HepG2 (cell line): Measurements from ENCODE around the gene ZG16. TPM values are rescaled to one million over a fixed set of nuclear protein-coding genes. Genes with fewer than 3 reads are reported as not detected.

ENCODE experiments used
- AHR ChIP-seq: IDR thresholded peaks from 2 replicates; pipeline ENCODE4 v1.6.1; 2018; ENCODE audit warnings: missing genetic modification reagents, missing compliant biosample characterization
- HES4 ChIP-seq: sonication (generic); formaldehyde crosslinking; IDR thresholded peaks from 2 replicates; pipeline ENCODE4 v1.9.0; 2021; ENCODE audit warnings: mild to moderate bottlenecking, missing genetic modification reagents, borderline replicate concordance
- IRX3 ChIP-seq: sonication (generic); formaldehyde crosslinking; IDR thresholded peaks from 2 replicates; pipeline ENCODE4 v1.8.1; 2023; ENCODE audit warnings: mild to moderate bottlenecking, low read depth, missing genetic modification reagents, borderline replicate concordance
- NAIF1 ChIP-seq: sonication (generic); formaldehyde crosslinking; IDR thresholded peaks from 2 replicates; pipeline ENCODE4 v1.5.0; 2020; ENCODE audit warnings: mild to moderate bottlenecking, missing genetic modification reagents, borderline replicate concordance
- RBFOX2 ChIP-seq: fragments of 200-400 bp; formaldehyde crosslinking; IDR thresholded peaks from 2 replicates; pipeline ENCODE4 v1.6.1; 2017; ENCODE audit warnings: low read depth, mild to moderate bottlenecking, low read length
- TBL1XR1 ChIP-seq: fragments of 150-350 bp; IDR thresholded peaks from 2 replicates; pipeline ENCODE4 v1.6.1; 2014; ENCODE audit warnings: borderline replicate concordance, low read length; ENCODE audit not compliant: partially characterized antibody
- TRIM24 ChIP-seq: sonication (generic); formaldehyde crosslinking; IDR thresholded peaks from 2 replicates; pipeline ENCODE4 v1.8.0; 2022; ENCODE audit warnings: mild to moderate bottlenecking, missing genetic modification reagents
- U2AF2 ChIP-seq: fragments of 200-400 bp; formaldehyde crosslinking; IDR thresholded peaks from 2 replicates; pipeline ENCODE4 v1.6.1; 2017; ENCODE audit warnings: low read depth, mild to moderate bottlenecking, low read length
- XRCC5 ChIP-seq: fragments of 200-400 bp; formaldehyde crosslinking; optimal IDR thresholded peaks from 2 replicates; pipeline ENCODE3; 2017; ENCODE audit warnings: mild to moderate bottlenecking, low read length
- ZBTB7A ChIP-seq: sonication (generic); formaldehyde crosslinking; IDR thresholded peaks from 2 replicates; pipeline ENCODE4 v1.8.0; 2022; ENCODE audit warnings: mild to moderate bottlenecking, missing genetic modification reagents
- ZFY ChIP-seq: sonication (generic); formaldehyde crosslinking; IDR thresholded peaks from 2 replicates; pipeline ENCODE4 v1.4.0; 2020; ENCODE audit warnings: missing genetic modification reagents
- ZMYM2 ChIP-seq: sonication (generic); formaldehyde crosslinking; IDR thresholded peaks from 2 replicates; pipeline ENCODE4 v1.8.0; 2022; ENCODE audit warnings: mild to moderate bottlenecking, missing genetic modification reagents
- ZNF121 ChIP-seq: sonication (generic); formaldehyde crosslinking; IDR thresholded peaks from 2 replicates; pipeline ENCODE4 v1.5.0; 2020; ENCODE audit warnings: mild to moderate bottlenecking, missing genetic modification reagents
- ZNF138 ChIP-seq: sonication (generic); formaldehyde crosslinking; IDR thresholded peaks from 2 replicates; pipeline ENCODE4 v1.5.0; 2020; ENCODE audit warnings: mild to moderate bottlenecking, low read depth, missing genetic modification reagents
- ZNF235 ChIP-seq: sonication (generic); formaldehyde crosslinking; IDR thresholded peaks from 2 replicates; pipeline ENCODE4 v1.8.1; 2023; ENCODE audit warnings: mild to moderate bottlenecking, missing genetic modification reagents, borderline replicate concordance
- ZNF263 ChIP-seq: sonication (generic); formaldehyde crosslinking; IDR thresholded peaks from 2 replicates; pipeline ENCODE4 v1.4.0; 2020; ENCODE audit warnings: missing genetic modification reagents
- ZNF430 ChIP-seq: sonication (generic); formaldehyde crosslinking; IDR thresholded peaks from 2 replicates; pipeline ENCODE4 v1.9.0; 2021; ENCODE audit warnings: mild to moderate bottlenecking, missing genetic modification reagents
- ZNF441 ChIP-seq: sonication (generic); formaldehyde crosslinking; IDR thresholded peaks from 2 replicates; pipeline ENCODE4 v1.7.0; 2021; ENCODE audit warnings: missing genetic modification reagents, borderline replicate concordance
- ZNF563 ChIP-seq: sonication (generic); formaldehyde crosslinking; IDR thresholded peaks from 2 replicates; pipeline ENCODE4 v1.8.0; 2022; ENCODE audit warnings: mild to moderate bottlenecking, moderate library complexity, missing genetic modification reagents
- ZNF572 ChIP-seq: sonication (generic); formaldehyde crosslinking; IDR thresholded peaks from 2 replicates; pipeline ENCODE4 v1.5.1; 2020; ENCODE audit warnings: mild to moderate bottlenecking, missing genetic modification reagents
- ZNF709 ChIP-seq: sonication (generic); formaldehyde crosslinking; IDR thresholded peaks from 2 replicates; pipeline ENCODE4 v1.5.0; 2020; ENCODE audit warnings: mild to moderate bottlenecking, missing genetic modification reagents
- ZSCAN29 ChIP-seq: sonication (generic); formaldehyde crosslinking; conservative IDR thresholded peaks from 2 replicates; pipeline ENCODE4 v1.4.0; 2020; ENCODE audit warnings: mild to moderate bottlenecking, missing genetic modification reagents
- polyA plus RNA-seq, 8 experiments: library from polyadenylated mRNA; depleted of rRNA in 3 of 8; stranded (reverse) in 7 of 8; unstranded in 1 of 8; fragments of >200 nt; fragmentation: Illumina TruSeq in 4 of 8; extraction: Trizol in 4 of 8; gene quantifications; 2 replicates each; pipeline versions ENCODE4 v1.2.1 to v1.2.3, GENCODE V29; 2011 to 2016; ENCODE audit warnings: low read depth in 4 of 8, missing spikeins in 1 of 8, mixed read lengths in 1 of 8; ENCODE audit not compliant: insufficient read depth in 1 of 8
- total RNA-seq, 5 experiments: library from RNA; depleted of rRNA; stranded (reverse); fragments of >200 nt; fragmentation: Illumina TruSeq; extraction: Trizol; gene quantifications; 2 replicates each; pipeline ENCODE4 v1.2.3, GENCODE V29; 2016; ENCODE audit warnings: low read depth in 1 of 5
- TF ChIP-seq, protein P1 (sequence below): sonication (generic); formaldehyde crosslinking; IDR thresholded peaks from 2 replicates; pipeline ENCODE4 v1.5.0; 2020; ENCODE audit warnings: mild to moderate bottlenecking, missing genetic modification reagents
- TF ChIP-seq, protein P2 (sequence below): sonication (generic); formaldehyde crosslinking; IDR thresholded peaks from 2 replicates; pipeline ENCODE4 v1.4.0; 2020; ENCODE audit warnings: missing genetic modification reagents
- TF ChIP-seq, protein P3 (sequence below): IDR thresholded peaks from 2 replicates; pipeline ENCODE4 v1.6.1; 2016; ENCODE audit warnings: missing compliant biosample characterization, missing genetic modification reagents, borderline replicate concordance

Gene ZG16
- total and polyA plus RNA-seq, 2 of the 13 experiments (the other 11 are each of a cell fraction or from before 2014, with no cell fraction given), result 0.04 to 0.07 TPM

DNA sequence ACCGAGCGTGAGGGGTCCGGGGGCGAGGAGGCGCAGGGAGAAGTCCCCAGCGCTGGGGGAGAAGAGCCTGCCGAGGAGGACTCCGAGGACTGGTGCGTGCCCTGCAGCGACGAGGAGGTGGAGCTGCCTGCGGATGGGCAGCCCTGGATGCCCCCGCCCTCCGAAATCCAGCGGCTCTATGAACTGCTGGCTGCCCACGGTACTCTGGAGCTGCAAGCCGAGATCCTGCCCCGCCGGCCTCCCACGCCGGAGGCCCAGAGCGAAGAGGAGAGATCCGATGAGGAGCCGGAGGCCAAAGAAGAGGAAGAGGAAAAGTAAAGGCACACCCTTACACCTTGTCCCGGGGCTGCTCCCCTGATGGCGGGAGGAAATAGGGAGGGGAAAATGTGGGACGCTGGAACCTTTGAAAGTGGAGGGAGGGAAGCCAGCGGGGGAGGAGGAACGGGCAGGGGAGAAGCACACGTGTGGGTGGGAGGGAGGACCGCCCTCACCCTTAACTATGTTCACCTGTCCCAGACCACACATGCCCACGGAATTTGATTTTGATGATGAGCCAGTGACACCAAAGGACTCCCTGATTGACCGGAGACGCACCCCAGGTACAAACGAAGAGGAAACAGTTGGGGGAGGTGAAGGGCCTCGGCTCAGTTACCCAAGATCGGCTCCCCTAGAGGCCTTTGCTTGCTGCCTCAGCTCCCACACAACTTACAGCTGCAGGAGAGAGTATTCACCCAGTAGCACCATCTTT is 38.8 kb downstream of the ZG16 start (continued):
- no peak for TF ChIP-seq XRCC5
- TF ChIP-seq ZMYM2 (CRISPR knock-in tag), result peak; percentile 72
- TF ChIP-seq, protein P1, sequence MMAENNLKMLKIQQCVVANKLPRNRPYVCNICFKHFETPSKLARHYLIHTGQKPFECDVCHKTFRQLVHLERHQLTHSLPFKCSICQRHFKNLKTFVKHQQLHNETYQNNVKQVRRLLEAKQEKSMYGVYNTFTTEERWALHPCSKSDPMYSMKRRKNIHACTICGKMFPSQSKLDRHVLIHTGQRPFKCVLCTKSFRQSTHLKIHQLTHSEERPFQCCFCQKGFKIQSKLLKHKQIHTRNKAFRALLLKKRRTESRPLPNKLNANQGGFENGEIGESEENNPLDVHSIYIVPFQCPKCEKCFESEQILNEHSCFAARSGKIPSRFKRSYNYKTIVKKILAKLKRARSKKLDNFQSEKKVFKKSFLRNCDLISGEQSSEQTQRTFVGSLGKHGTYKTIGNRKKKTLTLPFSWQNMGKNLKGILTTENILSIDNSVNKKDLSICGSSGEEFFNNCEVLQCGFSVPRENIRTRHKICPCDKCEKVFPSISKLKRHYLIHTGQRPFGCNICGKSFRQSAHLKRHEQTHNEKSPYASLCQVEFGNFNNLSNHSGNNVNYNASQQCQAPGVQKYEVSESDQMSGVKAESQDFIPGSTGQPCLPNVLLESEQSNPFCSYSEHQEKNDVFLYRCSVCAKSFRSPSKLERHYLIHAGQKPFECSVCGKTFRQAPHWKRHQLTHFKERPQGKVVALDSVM (CRISPR knock-in tag), result peak; percentile 82
- TF ChIP-seq ZNF441, result no peak
- 0 out of 2 replicates have a peak, but pooled peaks have one; percentile 8 for TF ChIP-seq ZSCAN29
- TF ChIP-seq ZBTB7A (CRISPR knock-in tag), result peak; percentile 9; the same call in 1 of the 2 replicates
- peak; percentile 60; the same call in 1 of the 2 replicates for TF ChIP-seq AHR
- TF ChIP-seq ZFY (CRISPR knock-in tag), result peak; percentile 25; the same call in 1 of the 2 replicates
- TF ChIP-seq ZNF138 (CRISPR knock-in tag), result 0 out of 2 replicates have a peak, but pooled peaks have one; percentile 2
- TF ChIP-seq ZNF572 (CRISPR knock-in tag), result 0 out of 2 replicates have a peak, but pooled peaks have one; percentile 14
- no peak for TF ChIP-seq TBL1XR1
- no peak for TF ChIP-seq ZNF563
- TF ChIP-seq NAIF1 (CRISPR knock-in tag), result 0 out of 2 replicates have a peak, but pooled peaks have one; percentile 29
- 0 out of 2 replicates have a peak, but pooled peaks have one; percentile 20 for TF ChIP-seq U2AF2
- TF ChIP-seq ZNF430, result peak; percentile 56
- TF ChIP-seq ZNF121, result peak; percentile 23; the same call in 1 of the 2 replicates
- TF ChIP-seq TRIM24 (CRISPR knock-in tag), result peak; percentile 55; the same call in 1 of the 2 replicates
- TF ChIP-seq ZNF263 (CRISPR knock-in tag), result peak; percentile 71
- 0 out of 2 replicates have a peak, but pooled peaks have one; percentile 6 for TF ChIP-seq RBFOX2
- TF ChIP-seq ZNF235, result 0 out of 2 replicates have a peak, but pooled peaks have one; percentile 75
- peak; percentile 94 for TF ChIP-seq HES4 (CRISPR knock-in tag)
- TF ChIP-seq, protein P2, sequence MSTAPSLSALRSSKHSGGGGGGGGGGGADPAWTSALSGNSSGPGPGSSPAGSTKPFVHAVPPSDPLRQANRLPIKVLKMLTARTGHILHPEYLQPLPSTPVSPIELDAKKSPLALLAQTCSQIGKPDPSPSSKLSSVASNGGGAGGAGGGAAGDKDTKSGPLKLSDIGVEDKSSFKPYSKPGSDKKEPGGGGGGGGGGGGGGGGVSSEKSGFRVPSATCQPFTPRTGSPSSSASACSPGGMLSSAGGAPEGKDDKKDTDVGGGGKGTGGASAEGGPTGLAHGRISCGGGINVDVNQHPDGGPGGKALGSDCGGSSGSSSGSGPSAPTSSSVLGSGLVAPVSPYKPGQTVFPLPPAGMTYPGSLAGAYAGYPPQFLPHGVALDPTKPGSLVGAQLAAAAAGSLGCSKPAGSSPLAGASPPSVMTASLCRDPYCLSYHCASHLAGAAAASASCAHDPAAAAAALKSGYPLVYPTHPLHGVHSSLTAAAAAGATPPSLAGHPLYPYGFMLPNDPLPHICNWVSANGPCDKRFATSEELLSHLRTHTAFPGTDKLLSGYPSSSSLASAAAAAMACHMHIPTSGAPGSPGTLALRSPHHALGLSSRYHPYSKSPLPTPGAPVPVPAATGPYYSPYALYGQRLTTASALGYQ (CRISPR knock-in tag), result no peak
- TF ChIP-seq, protein P3, sequence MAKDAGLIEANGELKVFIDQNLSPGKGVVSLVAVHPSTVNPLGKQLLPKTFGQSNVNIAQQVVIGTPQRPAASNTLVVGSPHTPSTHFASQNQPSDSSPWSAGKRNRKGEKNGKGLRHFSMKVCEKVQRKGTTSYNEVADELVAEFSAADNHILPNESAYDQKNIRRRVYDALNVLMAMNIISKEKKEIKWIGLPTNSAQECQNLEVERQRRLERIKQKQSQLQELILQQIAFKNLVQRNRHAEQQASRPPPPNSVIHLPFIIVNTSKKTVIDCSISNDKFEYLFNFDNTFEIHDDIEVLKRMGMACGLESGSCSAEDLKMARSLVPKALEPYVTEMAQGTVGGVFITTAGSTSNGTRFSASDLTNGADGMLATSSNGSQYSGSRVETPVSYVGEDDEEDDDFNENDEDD, result peak; percentile 70
- 0 out of 2 replicates have a peak, but pooled peaks have one; percentile 11 for TF ChIP-seq IRX3 (CRISPR knock-in tag)
- TF ChIP-seq ZNF709 (CRISPR knock-in tag), result peak; percentile 63
